A549 (cell line): Measurements from ENCODE around the gene CDK4. TPM values are rescaled to one million over a fixed set of nuclear protein-coding genes. Genes with fewer than 3 reads are reported as not detected.

ENCODE experiments used
- ATAC-seq, 2 experiments: fragments of 200-7000 bp in 1 of 2; fragments of >200 bp in 1 of 2; cut with Nextera tagmentation in 1 of 2; cut with Tn5 transposase in 1 of 2; 3 replicates each; pipeline versions ENCODE4 v1.8.0 to v1.9.1; 2018 to 2020; ENCODE audit warnings: mild to moderate bottlenecking in 1 of 2, moderate library complexity in 1 of 2
- CTCF ChIA-PET: fragments of 300-600 bp; sonication (Branson Sonifier 250); formaldehyde crosslinking; extraction: SDS; loops from one replicate; lab custom pipeline; 2021; ENCODE audit warnings: antibody characterized with exemption, inconsistent platforms; lab: Yijun Ruan, JAX
- POLR2A ChIA-PET: fragments of 350-600 bp; formaldehyde crosslinking; extraction: SDS; loops from one replicate; lab custom pipeline; 2021; ENCODE audit warnings: antibody characterized with exemption, inconsistent platforms; lab: Yijun Ruan, JAX
- DNase-seq, 2 experiments: peaks; one replicate each; pipeline versions ENCODE4 v3.0.0 to v3.0.0-alpha.2; 2011 to 2016; ENCODE audit warnings: low read depth in 1 of 2, low spot score in 1 of 2
- FAIRE-seq: peaks from 2 replicates; lab custom pipeline; 2011; peaks lifted over from hg19 to GRCh38; lab: Jason Lieb, UNC
- H3K27ac ChIP-seq, 2 experiments: fragments of >200 bp; sonication (Bioruptor Twin); formaldehyde crosslinking; 3 replicates each; pipeline ENCODE4 v1.5.1; 2016 to 2017
- H3K4me1 ChIP-seq: fragments of >200 bp; sonication (Bioruptor Twin); formaldehyde crosslinking; 3 replicates; pipeline ENCODE4 v1.6.1; 2016
- H3K4me2 ChIP-seq: fragments of >200 bp; sonication (Bioruptor Twin); formaldehyde crosslinking; 3 replicates; pipeline ENCODE4 v1.6.1; 2016
- H3K4me3 ChIP-seq: fragments of >200 bp; sonication (Bioruptor Twin); formaldehyde crosslinking; 3 replicates; pipeline ENCODE4 v1.5.1; 2016
- H3K9me3 ChIP-seq: fragments of >200 bp; sonication (Bioruptor Twin); formaldehyde crosslinking; 3 replicates; pipeline ENCODE4 v1.6.1; 2016
- CHD2 ChIP-seq: fragments of 150-350 bp; IDR thresholded peaks from 2 replicates; pipeline ENCODE4 v1.6.1; 2014; ENCODE audit warnings: low read length; ENCODE audit not compliant: partially characterized antibody
- CHD4 ChIP-seq: fragments of 200-600 bp; sonication (generic); IDR thresholded peaks from 2 replicates; pipeline ENCODE4 v1.6.1; 2016; ENCODE audit warnings: antibody characterized with exemption, mild to moderate bottlenecking, borderline replicate concordance
- CTCF ChIP-seq: fragments of >200 bp; sonication (Bioruptor Twin); formaldehyde crosslinking; IDR thresholded peaks from 3 replicates; pipeline ENCODE4 v1.5.1; 2016
- EHF ChIP-seq: fragments of 250-450 bp; sonication (Bioruptor Pico); IDR thresholded peaks from 2 replicates; pipeline ENCODE4 v1.5.0; 2020; ENCODE audit warnings: mild to moderate bottlenecking
- FOSL2 ChIP-seq, 2 experiments: fragments of 450-650 bp in 1 of 2; fragments of >200 bp in 1 of 2; sonication (Bioruptor Twin) in 1 of 2; formaldehyde crosslinking; IDR thresholded peaks; 2 replicates each; pipeline versions ENCODE4 v1.5.0 to v1.6.1; 2016 to 2020; ENCODE audit warnings: mild to moderate bottlenecking in 1 of 2, moderate library complexity in 1 of 2
- HOXA7 ChIP-seq: fragments of 250-450 bp; sonication (Bioruptor Pico); IDR thresholded peaks from 2 replicates; pipeline ENCODE4 v1.5.0; 2020; ENCODE audit warnings: mild to moderate bottlenecking, moderate library complexity
- JUN ChIP-seq, 2 experiments: fragments of >200 bp; sonication (Bioruptor Twin); formaldehyde crosslinking; IDR thresholded peaks; 2 replicates in 1 of 2; 3 replicates in 1 of 2; pipeline ENCODE4 v1.6.1; 2016 to 2017
- MAFK ChIP-seq: fragments of 450-650 bp; IDR thresholded peaks from 2 replicates; pipeline ENCODE4 v1.6.1; 2014; ENCODE audit not compliant: partially characterized antibody
- MAZ ChIP-seq: fragments of 150-350 bp; IDR thresholded peaks from 2 replicates; pipeline ENCODE4 v1.6.1; 2014; ENCODE audit warnings: antibody characterized with exemption, low read depth, low read length, borderline replicate concordance
- MYC ChIP-seq: IDR thresholded peaks from 2 replicates; pipeline ENCODE4 v1.6.1; 2012; ENCODE audit warnings: mild to moderate bottlenecking, inconsistent platforms, low read length, improper control_type of control experiment, borderline replicate concordance
- NFE2L2 ChIP-seq: fragments of 150-350 bp; conservative IDR thresholded peaks from 2 replicates; pipeline ENCODE4 v1.6.1; 2014; ENCODE audit warnings: low read length
- POLR2A ChIP-seq: IDR thresholded peaks from 2 replicates; pipeline ENCODE4 v1.6.1; 2012; ENCODE audit warnings: mild to moderate bottlenecking, low read length
- POLR2AphosphoS2 ChIP-seq: conservative IDR thresholded peaks from 2 replicates; pipeline ENCODE4 v1.6.1; 2012; ENCODE audit warnings: low read length, improper control_type of control experiment, inconsistent platforms
- RAD21 ChIP-seq, 2 experiments: fragments of >200 bp in 1 of 2; sonication (Bioruptor Twin) in 1 of 2; formaldehyde crosslinking in 1 of 2; IDR thresholded peaks in 1 of 2; conservative IDR thresholded peaks in 1 of 2; 2 replicates in 1 of 2; 3 replicates in 1 of 2; pipeline ENCODE4 v1.6.1; 2012 to 2018; ENCODE audit warnings: inconsistent platforms in 1 of 2
- REST ChIP-seq: fragments of 200-600 bp; sonication (generic); IDR thresholded peaks from 2 replicates; pipeline ENCODE4 v1.6.1; 2016; ENCODE audit warnings: antibody characterized with exemption, mild to moderate bottlenecking, moderate library complexity
- SMC3 ChIP-seq: fragments of >200 bp; sonication (Bioruptor Twin); formaldehyde crosslinking; IDR thresholded peaks from 3 replicates; pipeline ENCODE4 v1.6.1; 2018; ENCODE audit warnings: inconsistent platforms
- ZC3H11A ChIP-seq: fragments of 450-650 bp; IDR thresholded peaks from 2 replicates; pipeline ENCODE4 v1.6.1; 2014; ENCODE audit warnings: antibody characterized with exemption, mild to moderate bottlenecking
- WGBS: methylation state at CpG from one replicate; pipeline ENCODE4 v1.1.6; 2017; ENCODE audit errors: missing lambda C conversion rate; 5-methylcytosine and 5-hydroxymethylcytosine counted together
- polyA plus RNA-seq, 4 experiments: library from polyadenylated mRNA; depleted of rRNA in 3 of 4; stranded (reverse); fragments of >200 nt; fragmentation: RNase III in 1 of 4; extraction: RNeasy Plus Mini Kit Qiagen cat#74134 plus additional on column Dnase treatment in 1 of 4; gene quantifications; 2 replicates in 3 of 4; 3 replicates in 1 of 4; pipeline ENCODE4 v1.2.3, GENCODE V29; 2011 to 2017

The CDK4 gene
- polyA plus RNA-seq, 2 of the 4 experiments (the other 2 are of a cell fraction), result 226 to 255 TPM

GRCh38 chr12:57793920-57794319, 41.8 kb upstream of the CDK4 start:
- Histone ChIP-seq H3K4me2 (peak overlapping the region; percentile 13), H3K4me1 (peaks cover 11% of the 10 kb centered on the region; the same call in 2 of the 3 replicates), H3K9me3 (no peaks in the 10 kb centered on the region), H3K27ac (no peak overlapping the region), H3K4me3 (no peak overlapping the region)
- ChIA-PET POLR2A (interaction anchor here (0.7 to 0.9 kb wide), 3 partner anchors 9 to 53 kb away, joined by 3 to 4 read pairs (median 4); partner anchors contain the start of gene CTDSP2), CTCF (interaction anchor here (1.0 to 4.0 kb wide), 9 partner anchors 9 to 112 kb away, joined by 3 to 31 read pairs (median 4); partner anchors contain the start of genes AVIL and TSFM)
- no peak for TF ChIP-seq FOSL2 (IDR thresholded peaks at IDR 0.05)
- peak; percentile 20; the same call in 1 of the 2 replicates for TF ChIP-seq FOSL2 (CRISPR knock-in tag; IDR thresholded peaks at IDR 0.05)
- no peak for TF ChIP-seq CHD4
- FAIRE-seq (peak; percentile 36), ATAC-seq (peak; percentile 56 to 63; a peak in 4 of 6 replicates), DNase-seq (no peak)
- WGBS, result 4% methylated on average over 1 of the region's 1 CpG

- FAIRE-seq, result no peak
- Histone ChIP-seq H3K27ac (no peak overlapping the region), H3K4me2 (peak overlapping the region; percentile 74), H3K9me3 (no peaks in the 10 kb centered on the region), H3K4me3 (peak overlapping the region; percentile 83), H3K4me1 (peaks cover 8% of the 10 kb centered on the region)
- no peak for TF ChIP-seq ZC3H11A
- TF ChIP-seq MAFK, result no peak
- TF ChIP-seq RAD21 (conservative IDR thresholded peaks at IDR 0.05 in 1 of 2, IDR thresholded peaks at IDR 0.05 in 1 of 2), result no peak
- TF ChIP-seq CHD2, result no peak
- TF ChIP-seq CHD4, result no peak
- TF ChIP-seq SMC3, result no peak
- TF ChIP-seq MYC, result no peak
- no peak for TF ChIP-seq HOXA7 (CRISPR knock-in tag)
- no peak for TF ChIP-seq REST
- TF ChIP-seq EHF, result no peak
- no peak for ATAC-seq
- DNase-seq, result no peak
- POLR2A ChIA-PET, result interaction anchor here (0.8 kb wide), 1 partner anchor 81 kb away, joined by 3 read pairs; no protein-coding TSS in a partner anchor
- CTCF ChIA-PET, result interaction anchor here (0.9 to 8.1 kb wide), 7 partner anchors 9 to 119 kb away, joined by 3 to 60 read pairs (median 16); no protein-coding TSS in a partner anchor
- WGBS, result 84% methylated on average over 11 of the region's 11 CpGs
Measured at GRCh38 chr12:57783861-57784260, 31.8 kb upstream of the CDK4 start.

- ChIA-PET CTCF (interaction anchor here (0.7 to 8.1 kb wide), 19 partner anchors 9 to 148 kb away, joined by 3 to 60 read pairs (median 6); partner anchors contain the start of genes CYP27B1, EEF1AKMT3 and METTL1), POLR2A (interaction anchor here (0.7 to 1.3 kb wide), 6 partner anchors 10 to 114 kb away, joined by 3 to 9 read pairs (median 4); partner anchors contain the start of genes EEF1AKMT3 and METTL1)
- ATAC-seq (no peak), DNase-seq (no peak), FAIRE-seq (no peak)
- Histone ChIP-seq H3K4me3 (peak overlapping the region; percentile 83), H3K4me2 (peak overlapping the region; percentile 74), H3K27ac (peak overlapping the region; percentile 75 to 89; a peak in 5 of 6 replicates), H3K9me3 (no peaks in the 10 kb centered on the region), H3K4me1 (peaks cover 8% of the 10 kb centered on the region)
- TF ChIP-seq MYC, result no peak
- no peak for TF ChIP-seq POLR2AphosphoS2
- no peak for TF ChIP-seq EHF
- no peak for TF ChIP-seq REST
- TF ChIP-seq NFE2L2, result no peak
- no peak for TF ChIP-seq CHD4
- TF ChIP-seq POLR2A, result no peak
- TF ChIP-seq CTCF, result no peak
- no peak for TF ChIP-seq MAZ
- TF ChIP-seq JUN (IDR thresholded peaks at IDR 0.05), result no peak
- 67% methylated on average over 12 of the region's 12 CpGs for WGBS
Measured at GRCh38 chr12:57783466-57783801, 31.3 kb upstream of the CDK4 start.
